K562 (cell line): ENCODE results near the gene MRPL4. TPM values are rescaled to one million over a fixed set of nuclear protein-coding genes. Genes with fewer than 3 reads are reported as not detected.

Experiments
- ATAC-seq: fragments of 200-7000 bp; cut with Tn5 transposase; 3 replicates; pipeline ENCODE4 v1.9.1; 2020; ENCODE audit warnings: moderate library complexity
- BruUV-seq: library from RNA; stranded (reverse); fragments of 400-500 nt; replicated peaks from 2 replicates; lab custom pipeline; 2021; lab: Mats Ljungman, UMichigan
- CTCF ChIA-PET: fragments of 300-600 bp; formaldehyde crosslinking; extraction: SDS; loops from one replicate; lab custom pipeline; 2021; ENCODE audit warnings: low intra/inter-chr PET ratio; lab: Yijun Ruan, JAX
- POLR2A ChIA-PET: fragments of 300-600, 350-650 bp; sonication (Branson Sonifier 250); formaldehyde crosslinking; extraction: SDS; loops from one replicate; lab custom pipeline; 2021; ENCODE audit warnings: antibody characterized with exemption, inconsistent platforms; lab: Yijun Ruan, JAX
- DNase-seq, 4 experiments: peaks; one replicate each; pipeline versions ENCODE4 v3.0.0 to v3.0.0-alpha.2; 2011 to 2018; ENCODE audit warnings: low spot score in 3 of 4, mixed read lengths in 3 of 4; ENCODE audit errors: extremely low read depth in 1 of 4
- FAIRE-seq: peaks from 2 replicates; lab custom pipeline; 2011; peaks lifted over from hg19 to GRCh38; lab: Jason Lieb, UNC
- H2AFZ ChIP-seq: 2 replicates; pipeline ENCODE4 v1.6.0; 2011; ENCODE audit warnings: low read depth, low read length, control low read depth, inconsistent platforms
- H3K27ac ChIP-seq: fragments of 200-600 bp; 3 replicates; pipeline ENCODE4 v1.8.0; 2011; ENCODE audit warnings: low read depth, mild to moderate bottlenecking, control low read depth, inconsistent platforms, low read length, moderate library complexity, mixed read lengths; ENCODE audit errors: extremely low read depth
- H3K27me3 ChIP-seq, 2 experiments: fragments of 300-600 bp in 1 of 2; 2 replicates in 1 of 2; 3 replicates in 1 of 2; pipeline versions ENCODE4 v1.6.0 to v1.8.0; 2011; ENCODE audit warnings: inconsistent platforms in 2 of 2, low read length in 2 of 2, mild to moderate bottlenecking in 1 of 2, mixed read lengths in 1 of 2, moderate library complexity in 1 of 2; ENCODE audit not compliant: control insufficient read depth in 2 of 2, insufficient read depth in 2 of 2
- H3K36me3 ChIP-seq: fragments of 300-600 bp; 3 replicates; pipeline ENCODE4 v1.8.0; 2011; ENCODE audit warnings: mild to moderate bottlenecking, low read length, inconsistent platforms; ENCODE audit not compliant: control insufficient read depth, insufficient read depth
- H3K4me1 ChIP-seq, 2 experiments: fragments of 200-600 bp in 1 of 2; replicated peaks in 1 of 2; 2 replicates in 1 of 2; 3 replicates in 1 of 2; pipeline versions ENCODE4 v1.5.1 to v1.8.0; 2011; ENCODE audit warnings: inconsistent platforms in 2 of 2, low read length in 2 of 2, mild to moderate bottlenecking in 1 of 2, mixed read lengths in 1 of 2, moderate library complexity in 1 of 2; ENCODE audit not compliant: control insufficient read depth in 2 of 2, insufficient read depth in 2 of 2
- H3K4me2 ChIP-seq: 2 replicates; pipeline ENCODE4 v1.6.1; 2011; ENCODE audit warnings: low read length, control low read depth, inconsistent platforms, mixed read lengths; ENCODE audit not compliant: insufficient read depth
- H3K4me3 ChIP-seq: fragments of 200-600 bp; sonication (generic), shearing (Covaris generic); 2 replicates; pipeline ENCODE4 v1.5.1; 2016; ENCODE audit warnings: control low read depth, inconsistent platforms
- H3K79me2 ChIP-seq: fragments of 200-600 bp; 3 replicates; pipeline ENCODE4 v1.8.0; 2011; ENCODE audit warnings: low read length, inconsistent platforms; ENCODE audit not compliant: control insufficient read depth, insufficient read depth
- H3K9ac ChIP-seq, 2 experiments: 2 replicates each; pipeline versions ENCODE4 v1.6.0 to v1.6.1; 2011; ENCODE audit warnings: low read depth in 2 of 2, low read length in 2 of 2, control low read depth in 1 of 2, inconsistent platforms in 1 of 2, mild to moderate bottlenecking in 1 of 2, mixed read lengths in 1 of 2; ENCODE audit not compliant: insufficient read depth in 1 of 2
- H3K9me1 ChIP-seq: one replicate; pipeline ENCODE4 v1.6.0; 2011; ENCODE audit warnings: inconsistent platforms, mild to moderate bottlenecking, low read length, moderate library complexity; ENCODE audit not compliant: control insufficient read depth, insufficient read depth
- H3K9me3 ChIP-seq: replicated peaks from 2 replicates; pipeline ENCODE4 v1.5.1; 2011; ENCODE audit warnings: low read depth, low read length, inconsistent platforms; ENCODE audit not compliant: control insufficient read depth, insufficient read depth
- H4K20me1 ChIP-seq: replicated peaks from 2 replicates; pipeline ENCODE4 v1.6.1; 2011; ENCODE audit warnings: low read length, inconsistent platforms, mixed read lengths; ENCODE audit not compliant: control insufficient read depth, insufficient read depth
- DDX20 ChIP-seq: fragments of 450-650 bp; IDR thresholded peaks from 2 replicates; pipeline ENCODE4 v1.6.1; 2016; ENCODE audit warnings: missing genetic modification characterization, low read depth, mild to moderate bottlenecking, missing compliant biosample characterization, moderate library complexity
- HDAC2 ChIP-seq: fragments of 450-650 bp; IDR thresholded peaks from 2 replicates; pipeline ENCODE4 v1.6.1; 2016; ENCODE audit warnings: mild to moderate bottlenecking
- MIER1 ChIP-seq: fragments of 450-650 bp; IDR thresholded peaks from 2 replicates; pipeline ENCODE4 v1.6.1; 2016; ENCODE audit warnings: antibody characterized with exemption, mild to moderate bottlenecking, low read depth
- PHF20 ChIP-seq: fragments of 450-650 bp; IDR thresholded peaks from 2 replicates; pipeline ENCODE4 v1.6.1; 2018; ENCODE audit not compliant: partially characterized antibody
- SMARCC2 ChIP-seq: fragments of 450-650 bp; IDR thresholded peaks from 2 replicates; pipeline ENCODE4 v1.6.1; 2017; ENCODE audit warnings: antibody characterized with exemption, moderate library complexity, mild to moderate bottlenecking, low read depth
- TAF15 ChIP-seq: fragments of 200-400 bp; formaldehyde crosslinking; IDR thresholded peaks from 2 replicates; pipeline ENCODE4 v1.6.1; 2017; ENCODE audit warnings: mild to moderate bottlenecking, low read depth, low read length, moderate library complexity
- ZNF146 ChIP-seq: IDR thresholded peaks from one replicate; pipeline ENCODE4 v1.6.1; 2018; ENCODE audit warnings: missing compliant biosample characterization; ENCODE audit not compliant: unreplicated experiment
- ZNF324 ChIP-seq: fragments of 250-450 bp; sonication (Bioruptor Pico); IDR thresholded peaks from 2 replicates; pipeline ENCODE4 v1.4.0; 2020; ENCODE audit warnings: mild to moderate bottlenecking
- WGBS: fragments of 100-300 bp; shearing (Covaris generic); methylation state at CpG from one replicate; pipeline ENCODE4 v1.1.6; 2016; ENCODE audit warnings: low coverage, mixed read lengths; ENCODE audit not compliant: insufficient coverage; ENCODE audit errors: missing lambda C conversion rate; 5-methylcytosine and 5-hydroxymethylcytosine counted together
- in situ Hi-C: fragments of 300-500 bp; cut with MboI; formaldehyde crosslinking; loops from 4 replicates; pipeline ENCODE4 v1.15.0; 2018; ENCODE audit warnings: inconsistent platforms, mixed read lengths
- intact Hi-C: fragments of 100-400 bp; cut with micrococcal nuclease; formaldehyde crosslinking; loops from 2 replicates; pipeline ENCODE4 v1.14.2; 2022
- polyA plus RNA-seq, 8 experiments: library from polyadenylated mRNA; depleted of rRNA in 4 of 8; stranded (reverse) in 5 of 8; unstranded in 3 of 8; fragments of >200 nt; fragmentation: Nextera tagmentation in 2 of 8; fragmentation: Illumina TruSeq in 1 of 8; extraction: Ambion mirVana in 2 of 8; extraction: Trizol in 1 of 8; gene quantifications; 2 replicates each; pipeline versions ENCODE4 v1.2.1 to v1.2.3, GENCODE V29; 2011 to 2014; ENCODE audit warnings: inconsistent platforms in 1 of 8, missing spikeins in 1 of 8
- total RNA-seq, 7 experiments: library from RNA; depleted of rRNA in 6 of 7; stranded (reverse); fragments of >200 nt in 6 of 7; fragmentation: Illumina TruSeq in 2 of 7; extraction: Trizol in 2 of 7; gene quantifications; 2 replicates each; pipeline versions ENCODE4 v1.2.1 to v1.2.3, GENCODE V29; 2011 to 2021; ENCODE audit warnings: low replicate concordance in 1 of 7
- TF ChIP-seq, protein P1 (sequence below): fragments of 450-650 bp; formaldehyde crosslinking; IDR thresholded peaks from 2 replicates; pipeline ENCODE4 v1.4.0; 2020; ENCODE audit warnings: mild to moderate bottlenecking, moderate library complexity
- TF ChIP-seq, protein P2 (sequence below): fragments of 450-650 bp; IDR thresholded peaks from 2 replicates; pipeline ENCODE4 v1.7.1; 2018; ENCODE audit warnings: mild to moderate bottlenecking, low read depth; ENCODE audit not compliant: partially characterized antibody
- TF ChIP-seq, protein P3 (sequence below): sonication (generic); formaldehyde crosslinking; IDR thresholded peaks from 2 replicates; pipeline ENCODE4 v1.4.0; 2020; ENCODE audit warnings: mild to moderate bottlenecking, missing genetic modification reagents

Gene MRPL4
- total and polyA plus RNA-seq, 9 of the 15 experiments (the other 6 are each of a cell fraction or from before 2014, with no cell fraction given) = 1.4 to 239 (median 64.9) TPM

DNA sequence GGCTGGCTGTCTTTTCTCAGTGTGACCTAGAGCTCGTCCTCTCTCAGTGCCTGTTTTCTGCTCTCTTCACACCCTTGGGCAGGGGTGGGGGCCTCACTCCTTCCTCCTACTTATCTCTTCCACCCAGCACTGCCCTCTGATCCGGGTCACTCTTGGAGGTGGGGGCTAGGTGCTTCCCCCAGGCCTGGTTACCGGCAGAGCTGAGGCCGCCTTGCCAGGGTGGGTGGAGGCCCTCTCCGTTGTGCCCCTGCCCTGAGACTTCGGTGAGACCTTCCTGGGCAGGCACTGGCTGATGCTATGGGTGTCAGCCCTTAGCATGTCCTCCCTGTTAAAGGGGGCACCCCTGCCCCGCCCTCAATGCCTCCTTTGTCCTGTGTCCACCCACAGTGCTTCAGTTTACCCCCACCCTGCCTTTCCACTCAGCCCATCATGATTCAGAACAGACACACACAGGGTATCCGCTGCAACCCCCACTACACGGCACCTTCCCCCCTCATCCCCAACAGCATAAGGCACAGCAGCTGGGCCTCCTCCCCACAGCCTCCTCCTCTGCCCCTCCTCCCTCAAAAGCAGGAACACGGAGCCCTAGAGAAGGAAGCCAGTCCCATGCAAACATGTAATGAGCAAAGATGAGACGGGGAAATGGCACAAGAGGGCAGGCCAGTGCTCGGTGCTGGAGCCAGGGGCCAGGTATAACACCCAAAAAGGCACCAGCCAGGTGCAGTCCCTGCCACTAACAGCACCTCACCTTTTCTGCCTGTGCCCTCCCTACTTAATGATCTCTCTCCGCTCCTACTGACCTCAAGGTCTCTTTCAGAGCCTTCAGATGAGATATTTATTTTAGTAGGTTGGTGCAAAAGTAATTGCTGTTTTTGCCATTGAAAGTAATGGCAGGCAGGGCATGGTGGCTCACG lies 47.8 kb downstream of the MRPL4 start (continued):
- TF ChIP-seq, protein P1, sequence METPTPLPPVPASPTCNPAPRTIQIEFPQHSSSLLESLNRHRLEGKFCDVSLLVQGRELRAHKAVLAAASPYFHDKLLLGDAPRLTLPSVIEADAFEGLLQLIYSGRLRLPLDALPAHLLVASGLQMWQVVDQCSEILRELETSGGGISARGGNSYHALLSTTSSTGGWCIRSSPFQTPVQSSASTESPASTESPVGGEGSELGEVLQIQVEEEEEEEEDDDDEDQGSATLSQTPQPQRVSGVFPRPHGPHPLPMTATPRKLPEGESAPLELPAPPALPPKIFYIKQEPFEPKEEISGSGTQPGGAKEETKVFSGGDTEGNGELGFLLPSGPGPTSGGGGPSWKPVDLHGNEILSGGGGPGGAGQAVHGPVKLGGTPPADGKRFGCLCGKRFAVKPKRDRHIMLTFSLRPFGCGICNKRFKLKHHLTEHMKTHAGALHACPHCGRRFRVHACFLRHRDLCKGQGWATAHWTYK (CRISPR knock-in tag) = no peak
- TF ChIP-seq PHF20 = peak; percentile 20

DNA sequence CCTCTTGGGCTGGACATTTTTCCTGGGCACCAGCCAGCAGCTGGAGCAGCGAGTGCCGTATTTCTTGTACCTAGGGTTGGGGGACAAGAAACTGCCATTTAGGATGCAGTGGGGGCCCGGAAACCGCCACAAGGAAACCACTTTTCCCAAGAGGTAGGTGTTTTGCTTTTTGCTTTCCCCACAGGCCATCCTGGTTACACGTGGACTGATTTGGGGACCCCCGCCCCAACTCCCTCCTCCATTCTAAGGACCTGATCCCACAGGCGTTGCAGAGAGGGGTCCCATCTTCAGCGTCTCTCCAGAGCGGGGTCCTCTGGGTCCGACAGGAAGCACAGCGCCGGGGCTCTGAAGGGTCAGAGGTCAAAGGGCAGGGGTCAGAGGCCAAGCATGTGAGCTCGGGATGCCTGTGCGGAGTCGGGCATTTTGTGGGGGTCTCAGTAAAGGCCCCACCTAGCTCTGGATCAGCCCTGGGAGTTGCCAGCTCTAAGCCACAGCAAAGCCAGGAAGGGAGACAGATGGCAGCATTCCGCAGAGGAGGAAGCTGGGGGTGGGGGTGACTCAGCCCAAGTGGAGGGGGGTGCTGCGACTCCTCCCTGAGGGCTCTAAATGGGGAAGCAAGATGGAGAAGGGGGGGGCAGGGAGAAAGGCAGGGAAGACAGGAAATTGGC lies 53.3 kb downstream of the MRPL4 start:
- Histone ChIP-seq H4K20me1 (no peaks in the 10 kb centered on the region), H3K4me2 (no peak overlapping the region), H3K27me3 (no peaks in the 10 kb centered on the region), H3K9me3 (no peaks in the 10 kb centered on the region), H3K4me3 (no peak overlapping the region), H3K9me1 (no peaks in the 10 kb centered on the region), H3K36me3 (peaks cover 22% of the 10 kb centered on the region; the same call in 1 of the 3 replicates), H2AFZ (0 out of 2 replicates have a peak overlapping the region, but pooled peaks have one; percentile 34), H3K79me2 (no peaks in the 10 kb centered on the region), H3K4me1 (peaks cover 38 to 72% of the 10 kb centered on the region in 2 experiments; a peak in 4 of 5 replicates), H3K9ac (peak overlapping the region in 1 of 2 experiments; percentile 56; a peak in 2 of 4 replicates), H3K27ac (peak overlapping the region; percentile 50; the same call in 2 of the 3 replicates)
- no TSS peak for BruUV-seq
- DNase-seq = peak in 2 of 4 experiments; percentile 51 to 53
- 65% methylated on average over 11 of the region's 17 CpGs for WGBS
- ChIA-PET POLR2A (interaction anchor here (0.7 to 3.6 kb wide), 7 partner anchors 9 to 28 kb away, joined by 3 to 17 read pairs (median 4); partner anchors contain the start of genes FDX2 and RAVER1), CTCF (no interaction called here)
- ATAC-seq = no peak
- no peak for FAIRE-seq
- in situ Hi-C loops (no loop called here), intact Hi-C loops (no loop called here)
- TF ChIP-seq HDAC2 (0 out of 2 replicates have a peak, but pooled peaks have one; percentile 58), DDX20 (tag) (no peak), TAF15 (no peak), ZNF324 (CRISPR knock-in tag) (no peak), SMARCC2 (no peak), ZNF146 (CRISPR knock-in tag) (no peak), MIER1 (peak; percentile 100)
- TF ChIP-seq, protein P2, sequence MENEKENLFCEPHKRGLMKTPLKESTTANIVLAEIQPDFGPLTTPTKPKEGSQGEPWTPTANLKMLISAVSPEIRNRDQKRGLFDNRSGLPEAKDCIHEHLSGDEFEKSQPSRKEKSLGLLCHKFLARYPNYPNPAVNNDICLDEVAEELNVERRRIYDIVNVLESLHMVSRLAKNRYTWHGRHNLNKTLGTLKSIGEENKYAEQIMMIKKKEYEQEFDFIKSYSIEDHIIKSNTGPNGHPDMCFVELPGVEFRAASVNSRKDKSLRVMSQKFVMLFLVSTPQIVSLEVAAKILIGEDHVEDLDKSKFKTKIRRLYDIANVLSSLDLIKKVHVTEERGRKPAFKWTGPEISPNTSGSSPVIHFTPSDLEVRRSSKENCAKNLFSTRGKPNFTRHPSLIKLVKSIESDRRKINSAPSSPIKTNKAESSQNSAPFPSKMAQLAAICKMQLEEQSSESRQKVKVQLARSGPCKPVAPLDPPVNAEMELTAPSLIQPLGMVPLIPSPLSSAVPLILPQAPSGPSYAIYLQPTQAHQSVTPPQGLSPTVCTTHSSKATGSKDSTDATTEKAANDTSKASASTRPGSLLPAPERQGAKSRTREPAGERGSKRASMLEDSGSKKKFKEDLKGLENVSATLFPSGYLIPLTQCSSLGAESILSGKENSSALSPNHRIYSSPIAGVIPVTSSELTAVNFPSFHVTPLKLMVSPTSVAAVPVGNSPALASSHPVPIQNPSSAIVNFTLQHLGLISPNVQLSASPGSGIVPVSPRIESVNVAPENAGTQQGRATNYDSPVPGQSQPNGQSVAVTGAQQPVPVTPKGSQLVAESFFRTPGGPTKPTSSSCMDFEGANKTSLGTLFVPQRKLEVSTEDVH = no peak
- TF ChIP-seq, protein P3, sequence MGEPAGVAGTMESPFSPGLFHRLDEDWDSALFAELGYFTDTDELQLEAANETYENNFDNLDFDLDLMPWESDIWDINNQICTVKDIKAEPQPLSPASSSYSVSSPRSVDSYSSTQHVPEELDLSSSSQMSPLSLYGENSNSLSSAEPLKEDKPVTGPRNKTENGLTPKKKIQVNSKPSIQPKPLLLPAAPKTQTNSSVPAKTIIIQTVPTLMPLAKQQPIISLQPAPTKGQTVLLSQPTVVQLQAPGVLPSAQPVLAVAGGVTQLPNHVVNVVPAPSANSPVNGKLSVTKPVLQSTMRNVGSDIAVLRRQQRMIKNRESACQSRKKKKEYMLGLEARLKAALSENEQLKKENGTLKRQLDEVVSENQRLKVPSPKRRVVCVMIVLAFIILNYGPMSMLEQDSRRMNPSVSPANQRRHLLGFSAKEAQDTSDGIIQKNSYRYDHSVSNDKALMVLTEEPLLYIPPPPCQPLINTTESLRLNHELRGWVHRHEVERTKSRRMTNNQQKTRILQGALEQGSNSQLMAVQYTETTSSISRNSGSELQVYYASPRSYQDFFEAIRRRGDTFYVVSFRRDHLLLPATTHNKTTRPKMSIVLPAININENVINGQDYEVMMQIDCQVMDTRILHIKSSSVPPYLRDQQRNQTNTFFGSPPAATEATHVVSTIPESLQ = no peak
